Superior temporal gyrus (tissue), 1 donor: ENCODE data around the gene UMAD1.

Source experiments
- DNase-seq: peaks from one replicate; pipeline ENCODE4 v3.0.0-alpha.2; 2016; ENCODE audit errors: extremely low spot score

The UMAD1 gene

DNA sequence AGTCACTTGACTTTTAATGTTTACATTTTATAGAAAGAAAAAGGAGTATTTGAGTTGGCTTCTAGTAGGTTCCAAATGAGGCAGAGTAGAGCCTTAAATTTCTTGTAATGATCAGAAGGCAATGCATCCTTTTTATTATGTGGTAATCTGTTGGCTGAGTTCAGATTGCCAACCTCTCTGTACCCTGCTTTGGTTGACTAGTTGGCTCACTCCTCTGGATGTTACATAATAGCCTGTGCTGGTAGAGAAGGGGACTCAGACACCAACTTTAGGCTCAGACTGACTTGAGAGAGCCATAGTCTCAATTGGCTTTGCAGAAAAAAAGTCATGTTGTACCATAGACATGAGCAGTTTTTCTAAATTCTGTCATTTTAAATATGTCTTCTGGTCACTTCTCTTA, 281.3 kb downstream of the UMAD1 start:
- peak; percentile 40 for DNase-seq

DNA sequence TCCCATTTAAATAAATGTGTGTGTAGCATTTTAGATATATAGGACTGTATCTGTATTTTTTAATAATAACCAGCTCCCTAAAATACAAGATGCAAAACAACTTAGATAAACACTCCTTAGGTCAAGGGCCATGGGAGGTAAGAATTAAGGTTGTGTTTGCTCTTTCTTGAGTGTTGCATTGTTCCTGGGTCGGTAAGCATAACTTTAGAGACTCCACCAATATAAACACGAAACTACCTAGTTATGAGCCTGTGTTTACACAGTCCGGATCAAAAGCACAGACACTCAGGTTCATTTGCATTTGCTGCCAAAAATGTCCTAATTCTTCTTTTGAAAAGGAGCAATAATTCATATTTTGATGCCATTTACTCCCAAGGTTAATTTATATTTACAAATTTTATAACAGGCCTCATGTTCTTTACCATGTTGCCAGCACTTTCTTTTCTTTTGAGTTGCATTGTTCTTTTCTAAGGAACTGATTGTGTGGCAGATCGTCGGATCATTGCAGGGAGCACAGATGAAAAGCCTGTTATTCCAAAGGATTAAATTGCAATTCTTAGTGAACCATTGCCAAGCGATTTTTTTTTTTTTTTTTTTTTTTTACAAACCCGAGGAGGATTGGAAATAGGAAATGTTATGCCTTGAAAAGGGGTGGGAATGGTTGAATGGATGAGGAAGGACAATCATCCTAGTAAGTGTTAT, 282.3 kb downstream of the UMAD1 start:
- no peak for DNase-seq

- DNase-seq = no peak
Observed at GRCh38 chr7:7923818-7924217, 283.3 kb downstream of the UMAD1 start.

DNA sequence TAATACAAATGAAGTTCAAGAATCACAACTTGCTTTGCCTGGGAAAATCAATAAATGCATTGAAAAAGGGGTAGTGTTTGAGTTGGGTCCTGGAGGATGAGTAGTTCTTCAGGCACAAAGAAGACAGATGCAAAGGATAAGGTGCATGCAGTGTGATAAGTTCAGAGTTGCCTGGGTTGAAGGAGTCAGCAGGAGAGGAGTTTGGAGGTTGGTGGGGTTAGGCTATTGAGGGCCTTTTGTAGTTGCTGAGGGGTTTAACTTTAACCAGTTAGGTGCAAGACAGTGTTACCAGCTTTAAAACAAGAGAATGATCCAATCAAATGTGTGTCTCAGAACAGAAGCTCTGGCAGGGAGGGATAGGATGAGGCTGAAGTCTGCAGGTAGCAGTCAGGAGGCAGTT, 283.8 kb downstream of the UMAD1 start:
- no peak for DNase-seq
